Measurements from ENCODE around the gene CTDNEP1.
"Not testable (repeated sequence)": the region's sequence is repeated elsewhere in the genome, so short reads cannot be mapped to it uniquely, and the experiment has no call there.

Gene CTDNEP1

DNA sequence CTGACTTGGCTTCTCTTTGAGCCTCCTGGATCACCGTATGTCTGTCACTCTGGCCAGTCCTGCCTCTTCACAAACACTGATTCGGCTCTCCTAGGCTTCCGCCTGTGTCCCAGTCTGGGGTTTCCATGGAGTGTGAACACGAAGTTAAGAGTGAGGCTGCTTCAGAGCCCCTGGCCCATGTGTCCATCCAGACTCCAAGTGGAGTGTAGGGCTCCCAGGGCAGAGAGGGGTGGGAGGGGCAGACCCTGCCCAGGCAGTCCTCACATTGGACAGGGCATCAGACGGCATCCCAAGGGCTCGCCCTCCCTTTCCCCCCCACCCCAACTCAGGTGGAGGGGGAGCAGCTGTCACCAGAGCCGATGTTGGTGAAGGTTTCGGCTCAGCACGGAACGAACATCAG is 7.7 kb downstream of the CTDNEP1 start:
- DNase-seq: not testable (repeated sequence)

DNA sequence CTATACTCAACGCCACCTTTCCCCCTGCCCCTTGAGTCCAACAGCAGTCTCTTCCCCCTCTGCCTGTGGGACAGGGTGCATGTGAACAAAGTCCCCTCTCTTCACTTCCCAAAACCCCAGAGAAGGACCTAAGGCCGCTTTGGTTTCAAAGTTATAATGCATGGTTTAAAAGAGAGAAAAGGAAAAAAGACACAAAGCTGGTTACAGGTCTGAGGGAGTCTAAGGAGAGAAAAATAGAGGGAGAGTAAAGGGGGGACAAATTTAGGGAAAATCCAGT is 8.1 kb downstream of the CTDNEP1 start:
- DNase-seq: no peak

- DNase-seq: peak; percentile 71 to 84
Observed at GRCh38 chr17:7242717-7243452, 8.6 kb downstream of the CTDNEP1 start.

DNA sequence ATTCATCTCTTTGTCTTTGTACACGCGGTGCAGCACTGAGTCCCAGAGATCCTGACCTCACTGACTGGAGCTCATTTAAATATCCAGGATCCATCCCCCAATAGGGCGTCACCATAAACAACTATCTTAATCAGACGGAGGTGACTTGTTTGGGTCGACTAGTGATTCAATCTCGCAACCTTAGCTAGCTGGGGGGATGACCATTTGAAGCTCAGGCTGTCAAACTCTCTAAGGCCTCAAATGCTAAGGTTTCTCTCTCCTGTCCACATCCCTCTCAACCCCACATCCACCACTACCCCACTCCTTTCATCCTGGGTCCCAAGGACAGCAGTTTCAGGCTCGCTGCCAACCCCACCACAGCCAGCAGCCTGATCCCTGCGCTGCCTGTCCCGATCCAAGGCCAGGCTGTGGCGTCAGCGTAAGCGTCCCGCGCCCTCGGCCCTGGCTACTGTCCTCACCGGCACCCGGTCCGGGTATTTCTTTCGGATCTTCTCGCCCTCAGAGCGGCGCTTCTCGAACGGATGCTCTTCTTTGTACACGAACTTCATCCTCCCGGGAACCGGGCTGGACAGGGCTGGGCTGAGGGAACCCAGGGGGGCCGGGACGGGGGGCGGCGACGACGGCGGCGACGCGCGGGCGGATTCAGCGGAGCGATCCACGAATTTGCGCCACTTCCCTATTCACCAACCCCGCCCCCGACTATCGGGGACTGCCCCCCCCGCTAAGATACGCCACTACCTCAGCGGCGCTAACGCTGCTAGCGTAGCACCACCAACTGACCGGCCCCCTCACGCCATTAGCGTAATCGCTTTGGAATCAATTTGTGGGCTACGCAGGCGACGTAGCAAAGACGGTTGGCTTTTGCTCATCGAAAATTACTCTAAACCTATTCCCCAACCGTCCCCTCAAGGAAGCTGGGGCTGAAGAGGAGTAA is 9.5 kb downstream of the CTDNEP1 start, which contains the start of gene GABARAP:
GABARAP (minus strand) TSS at position 667 of the 934 bp plus-strand sequence; CDS start at position 548, 119 bp downstream.
- peak; percentile 43 to 64 for DNase-seq

- DNase-seq: no peak
Observed at GRCh38 chr17:7241090-7241733, 10.3 kb downstream of the CTDNEP1 start.

- DNase-seq: no peak
Observed at GRCh38 chr17:7240375-7240774, 11.2 kb downstream of the CTDNEP1 start.

DNA sequence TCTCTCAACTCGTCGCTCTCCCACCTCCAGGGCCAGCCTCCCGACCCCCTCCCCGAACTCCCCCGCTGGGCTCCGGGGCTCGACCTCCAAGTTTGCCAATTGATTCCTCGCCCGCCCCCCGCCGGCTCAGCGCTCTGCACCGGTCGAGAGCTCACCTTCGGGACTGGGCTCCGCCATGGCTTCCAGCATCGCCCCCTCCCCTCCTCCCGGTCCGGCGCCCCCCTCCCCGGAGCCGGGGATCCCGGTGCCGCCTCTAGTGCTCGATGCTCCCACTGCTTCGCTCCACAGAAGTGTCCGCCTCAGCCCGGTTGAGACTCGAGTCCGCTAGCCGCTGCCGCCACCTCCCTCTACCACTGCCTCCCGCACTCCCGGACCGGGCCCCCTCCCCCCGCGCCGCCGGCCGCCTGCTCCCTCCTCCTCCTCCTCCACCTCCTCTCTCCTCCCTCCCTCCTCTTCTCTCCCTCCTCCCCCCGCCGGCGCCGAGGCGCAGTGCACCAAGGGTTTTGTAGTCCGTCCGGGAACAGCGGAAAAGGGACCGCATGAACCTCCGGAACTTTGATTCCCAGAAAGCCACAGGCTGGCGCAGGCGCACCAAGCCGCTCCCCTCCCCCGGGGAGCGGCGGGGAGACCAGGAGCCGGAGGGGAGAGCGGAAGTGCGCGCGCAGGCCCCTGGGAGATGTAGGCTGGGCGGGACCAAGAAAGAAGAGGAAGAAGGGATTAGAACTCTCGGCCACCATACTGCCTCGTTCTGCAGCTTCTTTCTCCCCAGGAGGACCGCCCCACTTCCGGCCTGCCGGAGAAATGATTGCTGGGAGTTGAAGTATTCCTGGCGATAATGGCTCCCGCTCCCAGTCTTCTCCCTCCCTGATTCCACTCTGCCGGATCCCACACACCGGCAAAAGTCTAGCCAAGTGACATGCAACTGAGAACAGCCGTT is 12.2 kb downstream of the CTDNEP1 start, which contains the start of gene PHF23:
PHF23 (minus strand) TSS at position 367 of the 937 bp plus-strand sequence; CDS start at position 189, 178 bp downstream.
- peak; percentile 90 to 92 for DNase-seq

GRCh38 chr17:7238420-7239090 is 13.0 kb downstream of the CTDNEP1 start:
- DNase-seq: no peak

DNA sequence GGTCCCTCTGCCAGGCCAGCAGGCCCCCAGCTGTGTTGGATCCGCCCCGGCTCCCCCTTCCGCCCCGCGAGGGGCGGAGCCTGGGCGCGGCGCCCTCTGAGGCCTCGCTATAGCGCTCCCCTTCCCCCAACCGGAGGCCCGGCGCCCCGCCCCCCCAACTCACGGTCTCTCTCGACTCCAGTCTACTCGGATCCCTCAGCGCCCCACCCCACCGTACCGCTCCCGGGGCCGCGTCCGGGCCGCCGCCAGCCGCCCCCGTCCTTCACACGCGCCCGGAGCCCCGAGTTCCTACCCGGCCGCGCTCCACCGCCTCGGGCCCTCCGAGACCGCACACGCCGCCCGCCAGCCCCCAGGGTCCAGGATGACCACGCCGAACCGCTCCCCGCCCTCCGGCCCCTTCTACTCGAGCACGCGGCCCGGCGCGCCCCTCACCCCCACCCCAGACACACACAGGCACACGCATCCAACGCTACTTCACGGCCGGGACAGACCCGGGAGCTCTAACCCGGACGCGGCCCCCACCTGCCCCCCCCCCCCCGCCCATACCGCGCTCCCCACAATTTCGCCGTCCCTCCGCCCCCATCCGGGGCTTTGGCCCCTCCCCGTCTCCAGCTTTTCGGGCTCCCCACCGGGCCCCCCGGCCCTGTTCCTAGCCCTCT is 13.6 kb downstream of the CTDNEP1 start:
- peak; percentile 28 to 47 for DNase-seq

DNA sequence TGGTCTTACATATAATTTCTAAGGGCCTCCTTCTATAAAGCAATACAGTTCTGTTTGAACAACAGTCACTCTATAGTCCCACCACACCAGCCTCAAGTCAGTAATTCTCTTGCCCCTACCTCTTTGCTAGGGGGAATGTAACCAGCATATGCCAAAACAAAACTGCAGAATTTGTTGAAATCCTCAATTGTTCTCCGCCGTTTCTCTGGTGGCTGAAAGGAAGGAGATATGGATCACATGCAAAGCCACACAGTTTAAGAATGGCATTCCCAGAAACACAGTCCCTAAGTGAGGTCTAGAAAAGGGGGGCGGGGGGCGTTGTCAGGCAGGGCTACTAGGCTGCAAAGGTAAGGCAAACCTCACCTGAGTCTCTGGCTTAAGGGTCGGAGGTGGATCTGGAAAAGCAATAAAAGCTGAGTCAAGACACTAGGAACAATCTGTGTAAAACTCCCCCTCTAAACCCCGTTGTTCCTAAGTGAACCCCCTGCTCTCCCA is 14.2 kb downstream of the CTDNEP1 start:
- DNase-seq: no peak

- DNase-seq: no peak
Observed at GRCh38 chr17:7236808-7237207, 14.7 kb downstream of the CTDNEP1 start.

DNA sequence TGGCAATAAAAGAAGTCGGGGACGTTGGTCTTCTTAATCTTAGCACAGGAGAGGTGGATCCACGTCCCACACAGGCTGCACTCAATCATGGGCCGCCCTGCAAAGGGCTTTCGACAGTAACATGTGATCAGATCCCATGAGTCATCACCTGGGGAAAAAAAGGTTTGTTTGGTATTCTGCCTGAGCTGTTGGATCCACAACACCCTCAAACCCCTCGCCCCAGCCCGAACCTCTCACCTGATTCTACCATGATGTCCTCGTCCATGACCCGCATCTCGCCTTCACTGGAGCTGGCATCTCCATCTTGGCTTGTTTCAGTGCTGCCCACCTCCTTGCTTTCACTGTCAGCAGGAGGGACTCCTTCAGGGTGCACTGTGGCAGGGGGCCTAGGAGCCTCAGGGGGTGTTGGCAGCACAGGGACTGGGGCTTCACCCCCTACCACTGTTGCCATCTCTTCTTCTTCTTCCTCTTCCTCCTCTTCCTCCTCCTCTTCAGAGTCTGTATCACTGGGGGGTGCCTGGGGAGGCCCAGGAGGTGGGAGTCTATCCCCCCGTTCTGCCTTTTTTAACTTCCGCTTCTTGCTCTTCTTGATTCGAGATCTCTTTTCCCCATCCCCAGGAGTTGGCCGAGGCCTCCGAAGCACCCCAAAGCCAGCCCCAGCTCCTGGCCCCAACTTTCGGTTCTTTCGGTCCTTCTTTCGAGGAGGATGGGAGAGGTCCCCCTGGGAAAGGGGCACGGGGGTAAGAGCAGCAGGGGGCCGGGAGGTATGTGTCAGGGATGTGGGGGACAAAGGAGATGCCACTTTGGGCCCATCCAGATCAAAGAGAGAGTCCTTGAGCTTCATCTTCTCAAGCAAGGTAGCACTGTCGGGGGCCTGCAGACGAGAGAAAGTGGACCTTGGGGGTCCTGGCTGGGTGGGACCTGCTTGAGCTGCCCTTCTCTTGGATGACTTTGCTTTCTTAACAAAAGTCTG is 15.6 kb downstream of the CTDNEP1 start:
- DNase-seq: no peak

DNA sequence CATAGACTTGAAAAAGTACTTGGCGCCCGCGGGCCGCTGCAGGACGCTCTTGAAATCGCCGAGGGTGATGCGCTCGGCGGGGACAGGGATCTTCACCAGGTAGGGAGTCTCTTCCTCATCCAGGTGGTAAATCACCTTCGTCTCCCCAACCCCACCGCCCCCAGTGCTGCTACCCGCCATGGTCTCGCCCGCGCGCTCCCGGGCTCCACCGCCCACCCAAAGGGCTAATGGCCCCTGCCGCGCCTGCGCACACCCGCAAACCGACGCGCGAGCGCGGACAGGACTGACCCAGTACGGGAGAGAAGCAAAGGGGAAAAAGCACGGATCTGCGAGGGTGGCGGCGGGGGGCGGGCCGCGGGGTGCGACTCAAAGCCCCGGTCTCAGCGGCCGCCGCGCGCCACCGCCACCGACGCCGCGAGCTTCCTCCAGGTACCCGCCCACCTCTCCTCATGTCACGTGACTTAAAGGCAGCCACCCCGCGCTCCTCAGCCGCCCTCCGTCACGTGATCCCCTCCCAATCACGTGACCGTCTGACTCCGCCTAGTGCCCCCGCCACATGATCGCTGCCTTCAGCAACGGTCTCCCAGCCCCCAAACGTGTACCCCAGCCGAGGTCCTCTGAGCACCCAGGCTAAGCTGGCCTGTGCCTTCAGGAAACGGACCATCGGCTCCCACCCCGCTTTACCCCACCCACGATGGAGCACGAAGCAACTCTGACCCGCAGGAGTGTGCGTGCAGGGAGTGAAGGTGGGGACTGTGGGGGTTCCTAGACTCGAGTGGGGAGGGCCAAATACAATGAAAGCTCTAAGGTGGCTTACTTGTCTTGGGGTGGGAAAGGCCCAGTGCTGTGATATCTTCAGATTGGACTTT is 17.2 kb downstream of the CTDNEP1 start, which contains the start of gene DVL2:
DVL2 (minus strand) TSS at position 435 of the 869 bp plus-strand sequence; CDS start at position 180, 255 bp downstream.
- DNase-seq: peak; percentile 53 to 64

DNA sequence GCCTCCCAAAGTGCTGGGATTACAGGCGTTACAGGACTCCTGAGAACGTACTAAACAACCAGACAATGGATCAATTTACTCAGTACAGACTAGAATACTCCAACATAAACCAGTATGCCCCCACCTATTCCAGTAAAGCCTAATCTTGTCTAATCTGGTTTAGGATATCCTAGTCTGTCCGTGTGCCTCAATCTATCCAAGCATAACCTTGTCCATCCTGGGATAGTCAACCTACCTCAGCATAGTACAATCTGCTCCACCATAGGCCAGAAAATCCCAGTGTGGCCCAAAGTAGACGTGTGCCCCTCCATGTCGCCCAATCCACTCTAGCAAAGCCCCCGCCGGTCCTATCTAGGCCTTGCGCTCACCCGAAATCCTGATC is 17.8 kb downstream of the CTDNEP1 start:
- no peak for DNase-seq

GRCh38 chr17:7232114-7232513 is 19.4 kb downstream of the CTDNEP1 start:
- DNase-seq: no peak

DNA sequence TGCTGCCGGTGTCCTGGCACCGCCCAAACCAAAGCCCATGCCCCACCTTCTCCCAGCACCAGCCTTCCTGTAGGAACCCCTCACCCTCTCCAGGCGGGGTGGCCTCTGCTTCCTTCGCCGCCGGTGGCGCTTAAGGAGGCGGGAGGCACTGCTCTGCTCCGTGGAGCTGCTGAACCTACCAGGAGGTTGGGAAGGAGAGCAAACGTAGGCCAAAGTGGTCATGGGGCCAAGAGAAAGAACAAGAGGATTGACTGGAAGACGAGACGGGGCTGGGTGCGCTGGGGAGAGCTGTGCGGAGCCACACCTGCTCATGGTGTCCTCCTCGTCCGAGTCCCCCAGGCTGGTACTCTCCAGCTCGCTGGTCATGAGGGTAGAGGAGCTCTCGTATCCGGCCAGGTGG is 22.0 kb downstream of the CTDNEP1 start:
- no peak for DNase-seq

DNA sequence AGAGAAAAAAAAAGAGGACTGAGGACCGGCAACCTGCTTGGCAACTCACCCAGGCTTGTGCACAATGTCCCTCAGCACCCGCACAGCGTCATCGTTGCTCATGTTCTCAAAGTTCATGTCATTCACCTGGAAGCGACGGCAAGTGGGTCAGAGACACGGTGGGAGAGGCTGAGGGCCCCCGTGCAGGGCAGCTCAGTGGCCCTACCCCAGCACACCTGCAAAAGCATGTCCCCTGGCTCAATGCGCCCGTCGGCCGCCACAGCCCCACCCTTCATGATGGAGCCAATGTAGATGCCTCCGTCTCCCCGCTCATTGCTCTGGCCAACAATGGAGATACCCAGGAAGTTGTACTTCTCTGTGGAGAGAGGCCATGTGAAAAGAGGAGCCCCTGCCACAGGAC is 22.6 kb downstream of the CTDNEP1 start:
- DNase-seq: no peak
